Activated T-helper 2 cell treated with anti-CD3 and anti-CD28 coated beads, Interferon-gamma antibody, Interleukin-2, Interleukin-4, amounts not matched to agents 10 μg/mL and 5 μg/mL and 100 μg/mL, durations not matched to agents 14 hours and 24 hours and 36 hours (primary cell): ENCODE measurements around the gene ARHGEF19. TPM values are rescaled to one million over a fixed set of nuclear protein-coding genes. Genes with fewer than 3 reads are reported as not detected.
"Not testable (repeated sequence)": the region's sequence is repeated elsewhere in the genome, so short reads cannot be mapped to it uniquely, and the experiment has no call there.

ENCODE experiments used
- DNase-seq: peaks from one replicate; pipeline ENCODE4 v3.0.0; 2021; ENCODE audit warnings: low spot score
- H3K27ac Mint-ChIP-seq: one replicate; pipeline ENCODE4 v1.8.0; 2021; ENCODE audit warnings: mixed read lengths
- H3K27me3 Mint-ChIP-seq: one replicate; pipeline ENCODE4 v1.8.0; 2021; ENCODE audit warnings: low read depth, mixed read lengths
- H3K36me3 Mint-ChIP-seq: one replicate; pipeline ENCODE4 v1.8.0; 2021; ENCODE audit warnings: low read depth, mixed read lengths
- H3K4me1 Mint-ChIP-seq: one replicate; pipeline ENCODE4 v1.8.0; 2021; ENCODE audit warnings: low read depth, mixed read lengths
- H3K4me3 Mint-ChIP-seq: one replicate; pipeline ENCODE4 v1.8.0; 2021; ENCODE audit warnings: low read depth, mild to moderate bottlenecking, moderate library complexity, mixed read lengths
- H3K9me3 Mint-ChIP-seq: one replicate; pipeline ENCODE4 v1.8.0; 2021; ENCODE audit warnings: mixed read lengths
- intact Hi-C: fragments of 100-400 bp; cut with micrococcal nuclease; formaldehyde crosslinking; loops from one replicate; pipeline ENCODE4 v1.15.1; 2023
- total RNA-seq: library from RNA; stranded (reverse); gene quantifications from 2 replicates; pipeline ENCODE4 v1.2.3, GENCODE V29; 2022

ARHGEF19 gene
- total RNA-seq: 6.4 and 7.5 TPM in 2 replicates

DNA sequence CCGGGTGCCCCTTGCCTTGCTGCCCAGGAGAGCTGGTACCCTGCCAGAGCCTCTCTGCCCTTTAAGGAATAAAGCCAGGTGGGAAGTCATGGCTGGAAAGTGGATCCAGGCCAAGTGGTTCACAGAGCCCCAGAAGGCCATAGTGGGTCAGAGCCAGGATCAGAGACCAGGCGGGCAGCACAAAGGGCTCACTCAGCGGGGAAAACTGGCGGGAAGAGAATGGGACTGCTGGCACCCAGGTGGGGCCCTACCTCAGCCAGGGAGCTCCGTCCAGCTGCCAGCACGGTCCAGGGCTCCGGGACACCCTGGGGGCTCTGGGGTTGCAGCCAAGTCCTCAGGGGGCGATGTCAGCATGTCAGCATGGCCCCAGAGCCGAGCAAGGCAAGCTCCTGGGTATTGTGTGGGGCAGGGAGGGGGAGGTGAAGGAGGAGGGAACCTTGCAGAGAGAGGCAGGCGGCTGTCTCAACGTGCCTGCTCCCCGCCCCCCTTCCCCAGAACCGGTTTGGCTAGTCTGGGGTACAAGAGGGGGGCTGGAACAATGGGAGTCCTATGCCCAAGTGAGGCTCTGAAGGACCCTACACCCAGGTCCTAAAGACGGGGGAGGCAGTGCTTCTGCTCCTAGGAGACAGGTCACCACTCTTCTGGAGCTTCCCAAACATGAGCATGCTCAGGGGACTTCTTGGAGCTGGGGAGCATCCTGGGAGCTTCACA, at the start of gene ARHGEF19:
Gene ARHGEF19 (minus strand): TSS at position 402 of the 711 bp plus-strand sequence. CDS start 3,598 bp downstream, outside the sequence.
- Mint-ChIP-seq H3K4me1 (peaks cover 7% of the 10 kb centered on the region), H3K27me3 (no peaks in the 10 kb centered on the region), H3K27ac (no peak within 1 kb of the TSS), H3K4me3 (no peak within 1 kb of the TSS), H3K9me3 (no peaks in the 10 kb centered on the region), H3K36me3 (no peaks in the 10 kb centered on the region)
- intact Hi-C loops: no loop called here
- no peak for DNase-seq

DNA sequence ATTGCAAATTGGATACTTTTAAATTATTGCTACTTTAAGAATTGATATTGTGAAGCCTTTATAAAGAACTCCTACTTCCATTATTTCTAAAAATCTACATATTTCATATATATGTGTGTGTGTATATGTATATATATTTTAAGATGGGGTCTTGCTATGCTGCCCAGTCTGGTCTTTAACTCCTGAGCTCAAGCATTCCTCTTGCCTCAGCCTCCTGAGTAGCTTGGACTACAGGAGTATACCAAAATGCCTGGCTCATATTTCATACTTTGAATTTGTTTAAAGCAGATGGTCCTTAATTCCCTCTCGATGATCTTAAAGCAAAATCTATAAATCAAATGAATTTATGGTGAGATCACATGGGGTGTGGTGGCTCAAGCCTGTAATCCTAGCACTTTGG, 49.6 kb upstream of the ARHGEF19 start:
- Mint-ChIP-seq H3K9me3 (no peaks in the 10 kb centered on the region), H3K36me3 (peaks cover 4% of the 10 kb centered on the region), H3K4me1 (peaks cover 12% of the 10 kb centered on the region), H3K4me3 (no peak overlapping the region), H3K27me3 (no peaks in the 10 kb centered on the region), H3K27ac (no peak overlapping the region)
- intact Hi-C loops: no loop called here
- no peak for DNase-seq

DNA sequence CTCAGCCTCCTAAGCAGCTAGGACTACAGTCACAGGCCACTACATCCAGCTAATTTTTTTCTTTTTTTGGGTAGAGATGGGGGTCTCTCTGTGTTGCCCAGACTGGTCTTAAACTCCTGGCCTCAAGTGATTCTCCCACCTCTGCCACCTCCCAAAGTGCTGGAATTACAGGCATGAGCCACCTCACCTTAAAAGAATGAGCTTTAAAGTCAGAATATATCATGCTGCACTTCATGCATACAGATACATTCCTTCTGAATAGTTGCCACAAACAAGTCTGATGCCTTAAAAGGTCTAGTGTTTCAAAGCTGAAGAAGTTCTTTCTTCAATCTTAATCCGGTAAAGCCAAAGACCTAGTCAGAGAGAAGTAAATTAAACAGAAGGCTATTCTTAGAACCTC, 48.4 kb upstream of the ARHGEF19 start:
- peaks cover 5% of the 10 kb centered on the region for H3K4me1 Mint-ChIP-seq
- no peak overlapping the region for H3K4me3 Mint-ChIP-seq
- H3K36me3 Mint-ChIP-seq: peaks cover 6% of the 10 kb centered on the region
- no peak overlapping the region for H3K27ac Mint-ChIP-seq
- no peaks in the 10 kb centered on the region for H3K9me3 Mint-ChIP-seq
- intact Hi-C loops: no loop called here
- DNase-seq: no peak
- H3K27me3 Mint-ChIP-seq: no peaks in the 10 kb centered on the region

DNA sequence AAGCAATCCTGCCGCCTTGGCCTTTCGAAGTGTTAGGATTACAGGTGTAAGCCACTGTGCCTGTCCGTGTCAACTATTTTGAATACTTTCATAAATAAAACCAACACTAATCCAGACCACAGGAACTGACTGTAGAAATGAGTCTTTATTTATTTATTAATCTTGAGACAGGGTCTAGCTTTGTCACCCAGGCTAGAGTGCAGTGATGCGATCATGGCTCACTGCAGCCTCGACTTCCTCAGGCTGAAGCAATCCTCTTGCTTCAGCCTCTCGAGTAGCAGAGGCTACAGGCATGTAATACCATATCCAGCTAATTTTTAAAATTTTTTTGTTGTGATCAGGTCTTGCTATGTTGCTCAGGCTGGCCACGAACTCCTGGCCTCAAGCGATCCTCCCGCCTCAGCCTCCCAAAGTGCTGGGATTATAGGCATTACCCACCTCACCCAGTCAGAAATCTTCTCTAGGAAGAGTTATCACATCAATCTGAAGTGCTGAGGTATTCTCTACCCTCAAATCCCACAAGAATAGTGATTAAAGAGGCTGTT, 46.2 kb upstream of the ARHGEF19 start:
- H3K36me3 Mint-ChIP-seq: peaks cover 18% of the 10 kb centered on the region
- no peaks in the 10 kb centered on the region for H3K9me3 Mint-ChIP-seq
- no peak for DNase-seq
- peaks cover 8% of the 10 kb centered on the region for H3K4me1 Mint-ChIP-seq
- intact Hi-C loops: no loop called here
- H3K27me3 Mint-ChIP-seq: no peaks in the 10 kb centered on the region
- H3K4me3 Mint-ChIP-seq: no peak overlapping the region
- H3K27ac Mint-ChIP-seq: no peak overlapping the region

DNA sequence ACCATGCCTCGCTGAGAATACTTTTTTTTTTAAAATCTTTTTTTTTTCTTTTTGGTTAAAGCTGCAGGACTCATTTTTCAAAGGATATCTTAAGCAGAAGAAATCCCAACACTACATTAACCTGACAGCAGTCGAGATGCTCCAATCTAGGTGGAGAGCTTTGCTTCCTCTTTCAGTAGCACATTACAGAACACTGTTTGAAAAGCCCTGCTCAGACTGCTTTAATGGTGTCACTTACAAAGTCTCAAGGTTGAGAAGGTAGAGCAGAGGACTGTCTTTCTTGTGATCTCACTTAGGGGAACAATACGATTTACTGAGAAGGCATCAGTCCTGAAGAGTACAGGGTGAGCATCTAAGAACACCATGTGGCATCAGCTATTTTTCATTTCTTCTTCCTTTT, 45.5 kb upstream of the ARHGEF19 start:
- H3K27me3 Mint-ChIP-seq: no peaks in the 10 kb centered on the region
- no peak overlapping the region for H3K4me3 Mint-ChIP-seq
- H3K4me1 Mint-ChIP-seq: peaks cover 8% of the 10 kb centered on the region
- no peak overlapping the region for H3K27ac Mint-ChIP-seq
- no peak for DNase-seq
- intact Hi-C loops: no loop called here
- H3K36me3 Mint-ChIP-seq: peaks cover 20% of the 10 kb centered on the region
- no peaks in the 10 kb centered on the region for H3K9me3 Mint-ChIP-seq

DNA sequence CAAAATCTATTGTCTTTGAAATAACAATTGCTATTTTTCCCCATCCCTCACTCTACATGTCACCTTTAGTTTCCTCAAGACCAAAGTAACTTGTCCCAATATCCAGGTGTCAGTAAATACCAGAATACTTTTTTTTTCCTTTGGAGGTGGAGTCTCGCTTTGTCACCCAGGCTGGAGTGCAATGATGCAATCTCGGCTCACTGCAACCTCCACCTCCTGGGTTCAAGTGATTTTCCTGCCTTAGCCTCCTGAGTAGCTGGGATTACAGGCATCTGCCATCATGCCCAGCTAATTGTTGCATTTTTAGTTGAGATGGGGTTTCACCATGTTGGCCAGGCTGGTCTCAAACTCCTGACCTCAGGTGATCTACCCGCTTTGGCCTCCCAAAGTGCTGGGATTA, 45.1 kb upstream of the ARHGEF19 start:
- intact Hi-C loops, H3K4me3 Mint-ChIP-seq, H3K4me1 Mint-ChIP-seq, H3K27me3 Mint-ChIP-seq, DNase-seq, H3K27ac Mint-ChIP-seq, H3K9me3 Mint-ChIP-seq: not testable (repeated sequence)
- peaks cover 23% of the 10 kb centered on the region for H3K36me3 Mint-ChIP-seq

DNA sequence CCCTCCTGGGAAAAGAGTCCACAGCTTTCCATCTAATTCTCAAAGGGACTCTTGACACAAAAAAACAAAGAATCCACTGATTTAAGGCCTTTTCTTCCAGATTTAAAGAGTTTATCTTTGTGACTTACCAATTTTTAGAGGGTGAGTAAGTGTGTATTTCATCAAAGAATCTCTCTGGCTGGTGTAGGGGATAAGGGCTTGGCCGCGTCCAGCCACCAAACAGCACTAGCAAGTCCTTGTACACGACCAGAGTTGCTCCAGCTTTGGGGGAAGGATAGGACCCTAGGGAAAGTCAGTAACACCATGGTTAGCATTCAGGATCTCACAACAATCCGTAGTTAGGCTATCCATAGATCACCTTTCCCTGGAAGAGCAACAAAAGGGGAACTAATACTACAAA, 44.0 kb upstream of the ARHGEF19 start:
- Mint-ChIP-seq H3K4me3 (no peak overlapping the region), H3K36me3 (peaks cover 32% of the 10 kb centered on the region), H3K27me3 (no peaks in the 10 kb centered on the region), H3K9me3 (no peaks in the 10 kb centered on the region), H3K27ac (no peak overlapping the region), H3K4me1 (peaks cover 8% of the 10 kb centered on the region)
- DNase-seq: no peak
- intact Hi-C loops: no loop called here

DNA sequence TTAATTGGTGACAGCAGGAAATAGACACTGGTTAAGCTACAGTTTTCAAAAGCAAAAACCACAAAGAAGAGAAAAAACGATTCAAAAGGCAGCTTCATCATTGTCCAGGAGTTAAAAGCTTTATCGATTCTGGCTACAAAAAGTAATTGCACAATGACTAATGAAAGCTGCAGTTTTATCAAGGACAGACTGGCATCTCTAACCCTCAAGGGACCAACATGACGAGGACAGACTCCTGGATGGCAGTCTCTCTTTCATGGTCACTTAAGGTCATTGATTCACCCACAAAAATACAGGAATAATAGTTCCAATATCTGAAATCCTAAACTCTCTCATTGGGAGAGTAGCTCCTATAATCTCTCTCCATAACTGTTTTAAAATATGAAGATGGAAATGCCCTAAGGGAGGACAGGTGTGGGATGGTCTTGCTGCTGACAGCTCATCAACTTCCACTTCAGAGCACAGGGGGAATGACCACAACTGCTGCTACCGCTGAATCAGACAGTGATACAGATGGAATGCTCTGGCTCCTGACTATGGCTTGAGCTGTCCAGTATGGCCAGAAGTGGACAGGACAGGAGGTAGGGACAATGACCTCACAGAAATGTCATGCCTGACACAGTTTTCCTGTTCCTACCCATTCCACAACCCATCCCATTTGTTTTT, 41.9 kb upstream of the ARHGEF19 start:
- intact Hi-C loops: no loop called here
- H3K4me3 Mint-ChIP-seq: no peak overlapping the region
- DNase-seq: no peak
- H3K27ac Mint-ChIP-seq: no peak overlapping the region
- H3K4me1 Mint-ChIP-seq: peaks cover 10% of the 10 kb centered on the region
- H3K36me3 Mint-ChIP-seq: peaks cover 38% of the 10 kb centered on the region
- H3K27me3 Mint-ChIP-seq: no peaks in the 10 kb centered on the region
- H3K9me3 Mint-ChIP-seq: no peaks in the 10 kb centered on the region

DNA sequence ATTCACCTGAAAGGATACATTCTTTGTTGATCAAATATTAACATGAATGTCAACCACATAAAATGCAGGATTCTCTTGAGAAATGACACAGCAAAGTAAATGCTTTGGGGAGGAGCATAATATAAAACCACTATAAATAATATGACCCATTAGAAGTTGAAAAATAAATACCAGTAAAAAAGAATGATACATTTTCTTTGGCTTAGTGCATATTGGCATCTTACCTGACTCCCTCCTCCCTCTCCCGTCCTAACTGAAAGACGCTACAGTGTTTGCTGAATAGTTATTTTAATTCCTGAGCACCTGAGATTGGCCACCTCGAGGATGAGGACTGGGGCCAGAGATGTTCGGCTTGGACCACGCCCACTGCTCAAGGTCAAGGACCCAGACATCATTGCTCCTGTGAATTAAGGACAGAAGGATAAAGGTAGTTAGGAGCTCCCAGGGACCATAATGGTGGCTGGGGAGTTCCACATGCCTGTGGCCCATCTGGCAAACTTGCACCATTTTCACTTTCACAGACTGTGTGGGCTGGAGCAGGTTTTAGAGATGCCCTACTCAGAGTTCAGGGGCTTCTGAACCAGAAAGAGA, 41.0 kb upstream of the ARHGEF19 start:
- intact Hi-C loops: no loop called here
- peaks cover 41% of the 10 kb centered on the region for H3K36me3 Mint-ChIP-seq
- no peaks in the 10 kb centered on the region for H3K27me3 Mint-ChIP-seq
- no peaks in the 10 kb centered on the region for H3K9me3 Mint-ChIP-seq
- no peak overlapping the region for H3K27ac Mint-ChIP-seq
- H3K4me1 Mint-ChIP-seq: peaks cover 9% of the 10 kb centered on the region
- H3K4me3 Mint-ChIP-seq: no peak overlapping the region
- DNase-seq: no peak

DNA sequence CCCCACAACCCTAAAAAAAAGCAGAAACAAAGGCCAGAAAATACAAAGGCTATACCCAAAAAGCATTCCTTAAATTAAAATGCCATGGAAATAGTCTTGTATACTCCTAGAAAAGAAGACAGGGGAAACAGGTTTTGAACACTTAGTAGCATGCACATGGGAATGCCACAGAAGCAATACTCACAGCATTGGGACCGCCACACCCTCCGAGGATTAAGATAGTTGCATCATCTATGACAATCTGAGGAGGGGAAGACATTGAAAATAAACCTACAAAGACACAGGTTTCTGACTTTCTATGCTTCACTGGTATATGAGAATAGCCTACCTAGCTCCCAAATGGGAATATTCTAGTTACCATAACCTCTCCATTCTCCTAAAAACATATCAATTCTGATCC, 40.5 kb upstream of the ARHGEF19 start:
- H3K4me1 Mint-ChIP-seq: peaks cover 9% of the 10 kb centered on the region
- H3K27me3 Mint-ChIP-seq: no peaks in the 10 kb centered on the region
- peaks cover 41% of the 10 kb centered on the region for H3K36me3 Mint-ChIP-seq
- DNase-seq: no peak
- intact Hi-C loops: no loop called here
- no peak overlapping the region for H3K27ac Mint-ChIP-seq
- no peaks in the 10 kb centered on the region for H3K9me3 Mint-ChIP-seq
- no peak overlapping the region for H3K4me3 Mint-ChIP-seq

DNA sequence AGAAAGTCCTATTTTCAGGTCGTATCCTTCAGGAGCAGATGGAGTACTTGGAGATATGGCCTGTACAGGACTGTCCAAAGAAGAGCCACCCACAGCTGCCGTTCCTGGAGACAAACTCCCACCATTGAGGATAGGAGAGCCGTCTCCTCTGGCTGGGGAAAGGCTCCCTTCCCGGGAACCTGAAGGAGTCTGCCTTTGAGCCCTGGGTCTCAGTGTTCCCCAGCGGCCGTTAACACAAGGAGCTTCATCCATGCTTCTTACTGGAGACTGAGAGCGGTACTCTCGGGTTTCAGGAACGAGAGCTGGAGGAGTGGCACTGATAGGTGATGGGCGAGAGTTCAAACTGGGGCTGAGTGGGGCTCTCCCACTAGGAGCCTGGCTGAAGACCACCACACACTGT, 38.9 kb upstream of the ARHGEF19 start:
- Mint-ChIP-seq H3K36me3 (peaks cover 44% of the 10 kb centered on the region), H3K27ac (no peak overlapping the region)
- no peak for DNase-seq

DNA sequence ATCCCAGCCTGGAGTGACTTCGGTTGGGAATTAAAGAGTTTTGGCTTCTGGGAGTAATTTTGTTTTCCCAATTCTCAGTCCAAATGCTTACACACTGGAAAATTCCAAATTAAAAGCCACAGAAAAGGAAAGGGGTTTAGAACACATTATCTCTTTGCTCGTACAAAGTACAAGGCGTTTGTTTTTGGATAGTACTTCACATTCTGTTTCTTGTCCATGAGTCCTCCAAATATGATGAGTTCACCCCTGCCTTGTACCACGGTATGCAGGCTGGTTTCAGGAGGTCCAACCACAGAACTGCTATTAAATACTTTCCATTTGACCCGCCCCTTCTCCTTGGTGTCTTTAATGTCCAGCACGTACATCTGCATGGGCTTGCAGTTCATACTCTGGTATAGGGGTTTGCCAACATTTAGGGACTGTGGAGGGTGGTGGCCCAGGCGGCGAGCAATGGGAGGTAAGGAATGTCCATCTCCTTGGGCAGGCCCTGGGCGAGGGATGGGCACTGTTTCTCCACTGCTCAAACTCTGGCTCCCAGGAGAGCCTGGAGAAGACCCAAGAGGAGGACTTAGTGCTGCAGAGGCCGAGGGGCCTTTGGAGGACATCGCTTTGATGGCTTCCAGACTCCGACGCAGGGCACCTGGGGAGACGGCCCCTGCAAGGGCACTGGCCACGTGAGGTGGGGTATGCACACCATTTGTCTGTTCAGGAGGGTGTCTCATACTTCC, 38.2 kb upstream of the ARHGEF19 start:
- peaks cover 9% of the 10 kb centered on the region for H3K4me1 Mint-ChIP-seq

More for the DNA sequence above, 38.9 kb upstream of the ARHGEF19 start:
- peaks cover 9% of the 10 kb centered on the region for H3K4me1 Mint-ChIP-seq
- no peaks in the 10 kb centered on the region for H3K27me3 Mint-ChIP-seq
- no peak overlapping the region for H3K4me3 Mint-ChIP-seq
- intact Hi-C loops: no loop called here
- H3K9me3 Mint-ChIP-seq: no peaks in the 10 kb centered on the region

More for the DNA sequence above, 38.2 kb upstream of the ARHGEF19 start:
- Mint-ChIP-seq H3K4me3 (no peak overlapping the region), H3K27me3 (no peaks in the 10 kb centered on the region), H3K27ac (no peak overlapping the region), H3K9me3 (no peaks in the 10 kb centered on the region), H3K36me3 (peaks cover 41% of the 10 kb centered on the region)
- intact Hi-C loops: no loop called here
- no peak for DNase-seq
